Vagina (tissue), 2 donors: ENCODE measurements around the gene GREB1.

Source experiments
- POLR2A ChIP-seq, 2 donors: fragments of 450-650 bp; IDR thresholded peaks; one replicate each; pipeline ENCODE4 v1.6.1; 2017; ENCODE audit warnings: antibody characterized with exemption in 2 of 2, mild to moderate bottlenecking in 2 of 2, moderate library complexity in 2 of 2
- TF ChIP-seq, protein P1 (sequence below), 3 experiments: fragments of 450-650 bp in 2 of 3; fragments of 200-600 bp in 1 of 3; sonication (generic) in 1 of 3; IDR thresholded peaks; one replicate each; pipeline ENCODE4 v1.5.1; 2017 to 2019; ENCODE audit warnings: antibody characterized with exemption in 3 of 3, mild to moderate bottlenecking in 2 of 3, moderate library complexity in 2 of 3

DNA sequence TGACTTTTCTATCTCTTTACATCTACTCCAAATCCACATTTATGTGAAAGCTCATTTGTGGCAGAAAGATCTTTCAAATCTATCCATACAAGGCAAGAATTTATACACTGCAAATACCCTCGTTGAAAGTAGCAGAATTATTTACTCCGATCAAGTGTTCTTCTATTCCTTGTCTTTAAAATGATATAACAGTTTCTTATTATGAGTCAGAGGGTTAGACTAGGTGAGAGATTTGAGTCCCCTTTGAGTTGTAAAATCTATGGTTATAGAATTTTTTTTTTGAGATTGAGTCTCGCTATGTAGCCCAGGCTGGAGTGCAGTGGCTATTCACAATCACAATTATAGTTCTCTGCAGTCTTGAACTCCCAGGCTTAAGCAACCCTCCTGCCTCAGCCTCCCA is 5.6 kb upstream of the GREB1 start:
- TF ChIP-seq, protein P1, sequence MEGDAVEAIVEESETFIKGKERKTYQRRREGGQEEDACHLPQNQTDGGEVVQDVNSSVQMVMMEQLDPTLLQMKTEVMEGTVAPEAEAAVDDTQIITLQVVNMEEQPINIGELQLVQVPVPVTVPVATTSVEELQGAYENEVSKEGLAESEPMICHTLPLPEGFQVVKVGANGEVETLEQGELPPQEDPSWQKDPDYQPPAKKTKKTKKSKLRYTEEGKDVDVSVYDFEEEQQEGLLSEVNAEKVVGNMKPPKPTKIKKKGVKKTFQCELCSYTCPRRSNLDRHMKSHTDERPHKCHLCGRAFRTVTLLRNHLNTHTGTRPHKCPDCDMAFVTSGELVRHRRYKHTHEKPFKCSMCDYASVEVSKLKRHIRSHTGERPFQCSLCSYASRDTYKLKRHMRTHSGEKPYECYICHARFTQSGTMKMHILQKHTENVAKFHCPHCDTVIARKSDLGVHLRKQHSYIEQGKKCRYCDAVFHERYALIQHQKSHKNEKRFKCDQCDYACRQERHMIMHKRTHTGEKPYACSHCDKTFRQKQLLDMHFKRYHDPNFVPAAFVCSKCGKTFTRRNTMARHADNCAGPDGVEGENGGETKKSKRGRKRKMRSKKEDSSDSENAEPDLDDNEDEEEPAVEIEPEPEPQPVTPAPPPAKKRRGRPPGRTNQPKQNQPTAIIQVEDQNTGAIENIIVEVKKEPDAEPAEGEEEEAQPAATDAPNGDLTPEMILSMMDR (IDR thresholded peaks at IDR 0.05): no peak
- no peak for TF ChIP-seq POLR2A (IDR thresholded peaks at IDR 0.05)
